Hepatocyte (in vitro differentiated cells): ENCODE results near the gene CLEC14A.

ENCODE experiments used
- EZH2 ChIP-seq: fragments of 200-600 bp; sonication (generic); IDR thresholded peaks from 2 replicates; pipeline ENCODE4 v1.6.1; 2016; ENCODE audit warnings: antibody characterized with exemption, mild to moderate bottlenecking, borderline replicate concordance
- EZH2phosphoT487 ChIP-seq: fragments of 200-600 bp; sonication (generic); IDR thresholded peaks from one replicate; pipeline ENCODE4 v1.6.1; 2018; ENCODE audit warnings: antibody characterized with exemption, mild to moderate bottlenecking, low read depth, moderate library complexity; ENCODE audit not compliant: unreplicated experiment, severe bottlenecking
- TF ChIP-seq, protein P1 (sequence below): fragments of 200-600 bp; sonication (generic); IDR thresholded peaks from 2 replicates; pipeline ENCODE4 v1.5.1; 2016; ENCODE audit warnings: antibody characterized with exemption, mild to moderate bottlenecking; ENCODE audit not compliant: poor library complexity

DNA sequence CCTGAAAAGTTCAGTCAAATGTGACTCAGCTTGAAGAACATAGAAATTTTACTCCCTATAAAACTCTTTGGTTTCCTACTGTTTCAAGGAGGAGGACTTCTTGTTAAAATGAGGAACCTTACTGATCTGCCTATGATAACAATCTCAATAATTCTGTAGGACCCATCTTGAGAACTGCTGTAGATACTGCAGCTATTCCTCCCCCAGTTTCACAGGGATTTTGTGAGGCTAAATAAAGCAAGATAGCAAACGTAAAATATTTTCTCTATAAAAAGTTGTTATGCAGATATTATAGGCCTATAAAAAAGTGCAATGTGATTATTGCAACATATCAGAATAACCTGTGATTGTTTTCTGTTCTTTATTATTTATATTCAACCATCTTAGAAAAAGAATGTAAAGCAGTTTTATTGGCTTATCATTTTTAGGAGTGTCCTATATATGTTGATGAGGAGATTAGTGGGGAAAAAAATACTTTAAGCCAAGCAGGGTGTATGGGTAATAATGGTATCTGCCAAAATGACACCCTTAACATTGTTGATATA is 12.1 kb downstream of the CLEC14A start:
- TF ChIP-seq EZH2: no peak
- TF ChIP-seq, protein P1, sequence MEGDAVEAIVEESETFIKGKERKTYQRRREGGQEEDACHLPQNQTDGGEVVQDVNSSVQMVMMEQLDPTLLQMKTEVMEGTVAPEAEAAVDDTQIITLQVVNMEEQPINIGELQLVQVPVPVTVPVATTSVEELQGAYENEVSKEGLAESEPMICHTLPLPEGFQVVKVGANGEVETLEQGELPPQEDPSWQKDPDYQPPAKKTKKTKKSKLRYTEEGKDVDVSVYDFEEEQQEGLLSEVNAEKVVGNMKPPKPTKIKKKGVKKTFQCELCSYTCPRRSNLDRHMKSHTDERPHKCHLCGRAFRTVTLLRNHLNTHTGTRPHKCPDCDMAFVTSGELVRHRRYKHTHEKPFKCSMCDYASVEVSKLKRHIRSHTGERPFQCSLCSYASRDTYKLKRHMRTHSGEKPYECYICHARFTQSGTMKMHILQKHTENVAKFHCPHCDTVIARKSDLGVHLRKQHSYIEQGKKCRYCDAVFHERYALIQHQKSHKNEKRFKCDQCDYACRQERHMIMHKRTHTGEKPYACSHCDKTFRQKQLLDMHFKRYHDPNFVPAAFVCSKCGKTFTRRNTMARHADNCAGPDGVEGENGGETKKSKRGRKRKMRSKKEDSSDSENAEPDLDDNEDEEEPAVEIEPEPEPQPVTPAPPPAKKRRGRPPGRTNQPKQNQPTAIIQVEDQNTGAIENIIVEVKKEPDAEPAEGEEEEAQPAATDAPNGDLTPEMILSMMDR: no peak
- TF ChIP-seq EZH2phosphoT487: no peak
